Ectodermal cell (in vitro differentiated cells): ENCODE results near the gene PRPSAP1.
"Not testable (repeated sequence)": the region's sequence is repeated elsewhere in the genome, so short reads cannot be mapped to it uniquely, and the experiment has no call there.

Experiments used
- H3K27ac ChIP-seq: 2 replicates; pipeline ENCODE4 v1.7.0; 2013; ENCODE audit warnings: mild to moderate bottlenecking, low read depth, low read length; ENCODE audit not compliant: insufficient read depth, poor library complexity, severe bottlenecking
- H3K27me3 ChIP-seq: 2 replicates; pipeline ENCODE4 v1.7.0; 2013; ENCODE audit warnings: mild to moderate bottlenecking, low read length; ENCODE audit not compliant: insufficient read depth, control insufficient read depth, poor library complexity, severe bottlenecking
- H3K36me3 ChIP-seq: one replicate; pipeline ENCODE4 v1.7.0; 2013; ENCODE audit warnings: low read length; ENCODE audit not compliant: control insufficient read depth, insufficient read depth
- H3K4me1 ChIP-seq: one replicate; pipeline ENCODE4 v1.7.0; 2013; ENCODE audit warnings: low read length; ENCODE audit not compliant: control insufficient read depth, insufficient read depth
- H3K4me3 ChIP-seq: 2 replicates; pipeline ENCODE4 v1.7.0; 2013; ENCODE audit warnings: low read depth, low read length, control low read depth; ENCODE audit not compliant: insufficient read depth
- H3K9me3 ChIP-seq: 2 replicates; pipeline ENCODE4 v1.7.0; 2013; ENCODE audit warnings: mild to moderate bottlenecking, low read length, moderate library complexity; ENCODE audit not compliant: control insufficient read depth
- WGBS, 2 experiments: methylation state at CpG; one replicate each; pipeline ENCODE4 v1.1.7; 2013; ENCODE audit warnings: missing lambda C conversion rate in 2 of 2; 5-methylcytosine and 5-hydroxymethylcytosine counted together

Gene PRPSAP1

GRCh38 chr17:76357597-76358158 lies 4.0 kb upstream of the PRPSAP1 start:
- Histone ChIP-seq H3K9me3 (no peaks in the 10 kb centered on the region), H3K4me3 (no peak overlapping the region), H3K27ac (no peak overlapping the region), H3K27me3 (no peaks in the 10 kb centered on the region), H3K4me1 (no peaks in the 10 kb centered on the region), H3K36me3 (no peaks in the 10 kb centered on the region)
- 88 to 89% methylated on average over 6 of the region's 6 CpGs for WGBS, 2 experiments

GRCh38 chr17:76356803-76357456 lies 3.2 kb upstream of the PRPSAP1 start:
- Histone ChIP-seq H3K9me3 (no peaks in the 10 kb centered on the region), H3K27me3 (no peaks in the 10 kb centered on the region), H3K36me3 (no peaks in the 10 kb centered on the region), H3K4me3 (no peak overlapping the region), H3K27ac (no peak overlapping the region), H3K4me1 (no peaks in the 10 kb centered on the region)
- 86 to 91% methylated on average over 12 of the region's 12 CpGs for WGBS, 2 experiments

GRCh38 chr17:76354747-76355310 lies 1.1 kb upstream of the PRPSAP1 start:
- no peak overlapping the region for H3K27ac ChIP-seq
- H3K4me3 ChIP-seq: no peak overlapping the region
- H3K36me3 ChIP-seq: no peaks in the 10 kb centered on the region
- no peaks in the 10 kb centered on the region for H3K27me3 ChIP-seq
- H3K4me1 ChIP-seq: no peaks in the 10 kb centered on the region
- WGBS, 2 experiments: 72 to 75% methylated on average over 13 of the region's 13 CpGs
- H3K9me3 ChIP-seq: no peaks in the 10 kb centered on the region

GRCh38 chr17:76354317-76354729 lies 607 bp upstream of the PRPSAP1 start:
- Histone ChIP-seq H3K4me1 (no peaks in the 10 kb centered on the region), H3K27ac (no peak overlapping the region), H3K36me3 (no peaks in the 10 kb centered on the region), H3K27me3 (no peaks in the 10 kb centered on the region), H3K4me3 (peak overlapping the region; percentile 81), H3K9me3 (no peaks in the 10 kb centered on the region)
- WGBS, 2 experiments: 10 to 11% methylated on average over 16 of the region's 18 CpGs

GRCh38 chr17:76353004-76353598 lies 615 bp downstream of the PRPSAP1 start:
- Histone ChIP-seq H3K36me3 (no peaks in the 10 kb centered on the region), H3K27me3 (no peaks in the 10 kb centered on the region), H3K4me1 (no peaks in the 10 kb centered on the region), H3K9me3 (no peaks in the 10 kb centered on the region), H3K27ac (no peak overlapping the region), H3K4me3 (peak overlapping the region; percentile 81)
- 1 to 2% methylated on average over 51 of the region's 51 CpGs for WGBS, 2 experiments

GRCh38 chr17:76351526-76352071 lies 2.1 kb downstream of the PRPSAP1 start:
- H3K27ac ChIP-seq: no peak overlapping the region
- 92 to 93% methylated on average over 7 to 8 of the region's 9 CpGs for WGBS, 2 experiments
- no peaks in the 10 kb centered on the region for H3K9me3 ChIP-seq
- no peaks in the 10 kb centered on the region for H3K4me1 ChIP-seq
- H3K36me3 ChIP-seq: peaks cover 4% of the 10 kb centered on the region
- no peaks in the 10 kb centered on the region for H3K27me3 ChIP-seq
- no peak overlapping the region for H3K4me3 ChIP-seq

- 96 to 97% methylated on average over 5 of the region's 5 CpGs for WGBS, 2 experiments
- Histone ChIP-seq H3K4me1 (no peaks in the 10 kb centered on the region), H3K4me3 (no peak overlapping the region), H3K9me3 (no peaks in the 10 kb centered on the region), H3K36me3 (peaks cover 4% of the 10 kb centered on the region), H3K27me3 (no peaks in the 10 kb centered on the region), H3K27ac (no peak overlapping the region)
These were observed 3.3 kb downstream of the PRPSAP1 start for GRCh38 chr17:76350463-76350862.

- H3K36me3 ChIP-seq: peaks cover 10% of the 10 kb centered on the region
- not testable (repeated sequence) for H3K9me3 ChIP-seq, H3K4me3 ChIP-seq, H3K4me1 ChIP-seq, H3K27me3 ChIP-seq, H3K27ac ChIP-seq
- WGBS, 2 experiments: 95% methylated on average over 11 of the region's 11 CpGs
These were observed 6.8 kb downstream of the PRPSAP1 start for GRCh38 chr17:76346936-76347335.

- Histone ChIP-seq H3K27ac (no peak overlapping the region), H3K9me3 (no peaks in the 10 kb centered on the region), H3K4me3 (no peak overlapping the region), H3K36me3 (peaks cover 13% of the 10 kb centered on the region), H3K27me3 (no peaks in the 10 kb centered on the region), H3K4me1 (no peaks in the 10 kb centered on the region)
- WGBS, 2 experiments: 93 to 95% methylated on average over 14 of the region's 14 CpGs
These were observed 8.2 kb downstream of the PRPSAP1 start for GRCh38 chr17:76345377-76345974.

GRCh38 chr17:76343106-76343505 lies 10.6 kb downstream of the PRPSAP1 start:
- H3K27ac ChIP-seq: no peak overlapping the region
- no peaks in the 10 kb centered on the region for H3K9me3 ChIP-seq
- no peak overlapping the region for H3K4me3 ChIP-seq
- no peaks in the 10 kb centered on the region for H3K4me1 ChIP-seq
- 96 to 97% methylated on average over 7 of the region's 7 CpGs for WGBS, 2 experiments
- H3K27me3 ChIP-seq: no peaks in the 10 kb centered on the region
- peaks cover 13% of the 10 kb centered on the region for H3K36me3 ChIP-seq
